Osteocyte (in vitro differentiated cells): ENCODE results near the gene GRHL1. TPM values are rescaled to one million over a fixed set of nuclear protein-coding genes. Genes with fewer than 3 reads are reported as not detected.
"Not testable (repeated sequence)": the region's sequence is repeated elsewhere in the genome, so short reads cannot be mapped to it uniquely, and the experiment has no call there.

Experiments
- DNase-seq: peaks from one replicate; pipeline ENCODE4 v3.0.0; 2021; ENCODE audit warnings: mixed read lengths; ENCODE audit not compliant: unreplicated experiment; ENCODE audit errors: extremely low spot score
- H3K27ac Mint-ChIP-seq: one replicate; pipeline ENCODE4 v1.8.0; 2021; ENCODE audit warnings: mild to moderate bottlenecking, mixed read lengths; ENCODE audit not compliant: unreplicated experiment
- H3K27me3 Mint-ChIP-seq: one replicate; pipeline ENCODE4 v1.8.0; 2021; ENCODE audit warnings: mixed read lengths; ENCODE audit not compliant: unreplicated experiment
- H3K36me3 Mint-ChIP-seq: one replicate; pipeline ENCODE4 v1.8.0; 2021; ENCODE audit warnings: mixed read lengths; ENCODE audit not compliant: unreplicated experiment
- H3K4me1 Mint-ChIP-seq: one replicate; pipeline ENCODE4 v1.8.0; 2021; ENCODE audit warnings: mixed read lengths; ENCODE audit not compliant: unreplicated experiment
- H3K4me3 Mint-ChIP-seq: one replicate; pipeline ENCODE4 v1.8.0; 2021; ENCODE audit warnings: mild to moderate bottlenecking, moderate library complexity, mixed read lengths; ENCODE audit not compliant: unreplicated experiment
- H3K9me3 Mint-ChIP-seq: one replicate; pipeline ENCODE4 v1.8.0; 2021; ENCODE audit warnings: mixed read lengths; ENCODE audit not compliant: unreplicated experiment
- CTCF ChIP-seq: fragments of 200-600 bp; sonication (generic); IDR thresholded peaks from 2 replicates; pipeline ENCODE4 v1.5.0; 2021; ENCODE audit warnings: antibody characterized with exemption, mild to moderate bottlenecking, moderate library complexity
- total RNA-seq: library from RNA; stranded (reverse); gene quantifications from 2 replicates; pipeline ENCODE4 v1.2.1, GENCODE V29; 2021

Gene GRHL1
- total RNA-seq, 1 donor from 2014 or later: 0.32 TPM

GRCh38 chr2:10009271-10009810, 57.8 kb downstream of the GRHL1 start:
- Mint-ChIP-seq H3K9me3 (no peaks in the 10 kb centered on the region), H3K4me1 (peaks cover 5% of the 10 kb centered on the region), H3K27me3 (peaks cover 2% of the 10 kb centered on the region), H3K4me3 (no peak overlapping the region), H3K27ac (no peak overlapping the region), H3K36me3 (no peaks in the 10 kb centered on the region)
- no peak for DNase-seq
- TF ChIP-seq CTCF: no peak

- Mint-ChIP-seq H3K9me3 (no peaks in the 10 kb centered on the region), H3K27me3 (no peaks in the 10 kb centered on the region), H3K4me1 (peaks cover 5% of the 10 kb centered on the region), H3K27ac (no peak overlapping the region), H3K36me3 (no peaks in the 10 kb centered on the region), H3K4me3 (no peak overlapping the region)
- no peak for TF ChIP-seq CTCF
- DNase-seq: no peak
Observed at GRCh38 chr2:10009811-10010781, 58.6 kb downstream of the GRHL1 start.

- not testable (repeated sequence) for H3K4me1 Mint-ChIP-seq, H3K27ac Mint-ChIP-seq, H3K4me3 Mint-ChIP-seq, H3K36me3 Mint-ChIP-seq, DNase-seq, H3K27me3 Mint-ChIP-seq, H3K9me3 Mint-ChIP-seq
Observed at GRCh38 chr2:10010861-10011605, 59.5 kb downstream of the GRHL1 start.

- H3K36me3 Mint-ChIP-seq, H3K27ac Mint-ChIP-seq, H3K4me3 Mint-ChIP-seq, DNase-seq, H3K9me3 Mint-ChIP-seq, H3K4me1 Mint-ChIP-seq, H3K27me3 Mint-ChIP-seq: not testable (repeated sequence)
Observed at GRCh38 chr2:10011606-10012325, 60.3 kb downstream of the GRHL1 start.

GRCh38 chr2:10012366-10012962, 61.0 kb downstream of the GRHL1 start:
- not testable (repeated sequence) for DNase-seq, H3K4me3 Mint-ChIP-seq, H3K4me1 Mint-ChIP-seq, H3K36me3 Mint-ChIP-seq, H3K27ac Mint-ChIP-seq, H3K27me3 Mint-ChIP-seq, H3K9me3 Mint-ChIP-seq

- no peak overlapping the region for H3K27ac Mint-ChIP-seq
- no peak for TF ChIP-seq CTCF
- DNase-seq: no peak
Observed at GRCh38 chr2:10012963-10013461, 61.5 kb downstream of the GRHL1 start.

GRCh38 chr2:10013651-10014417, 62.3 kb downstream of the GRHL1 start:
- H3K36me3 Mint-ChIP-seq, H3K9me3 Mint-ChIP-seq, H3K27ac Mint-ChIP-seq, H3K4me1 Mint-ChIP-seq, H3K4me3 Mint-ChIP-seq, DNase-seq: not testable (repeated sequence)
- peaks cover 22% of the 10 kb centered on the region for H3K27me3 Mint-ChIP-seq

More at GRCh38 chr2:10012963-10013461, 61.5 kb downstream of the GRHL1 start:
- no peaks in the 10 kb centered on the region for H3K9me3 Mint-ChIP-seq
- H3K4me1 Mint-ChIP-seq: no peaks in the 10 kb centered on the region
- peaks cover 14% of the 10 kb centered on the region for H3K27me3 Mint-ChIP-seq
- H3K36me3 Mint-ChIP-seq: peaks cover 1% of the 10 kb centered on the region
- no peak overlapping the region for H3K4me3 Mint-ChIP-seq
